GM23338 (cell line): ENCODE results near the gene CDK16. TPM values are rescaled to one million over a fixed set of nuclear protein-coding genes. Genes with fewer than 3 reads are reported as not detected.

Experiments
- ATAC-seq: fragments of 200-7000 bp; cut with Tn5 transposase; 3 replicates; pipeline ENCODE4 v1.9.1; 2020
- DNase-seq: peaks from one replicate; pipeline ENCODE4 v3.0.0-alpha.2; 2015; ENCODE audit warnings: low spot score
- H2AFZ ChIP-seq: fragments of 200-600 bp; sonication (generic); 2 replicates; pipeline ENCODE4 v1.8.0; 2016; ENCODE audit warnings: antibody characterized with exemption, mild to moderate bottlenecking, moderate library complexity
- H3F3A ChIP-seq: fragments of 200-600 bp; sonication (generic); replicated peaks from 2 replicates; pipeline ENCODE4 v1.8.0; 2017; ENCODE audit warnings: antibody characterized with exemption, mixed run types, low read depth
- H3K27ac ChIP-seq: fragments of 200-600 bp; sonication (generic); 2 replicates; pipeline ENCODE4 v1.6.1; 2016; ENCODE audit warnings: low read depth
- H3K27me3 ChIP-seq: fragments of 200-600 bp; sonication (generic); 2 replicates; pipeline ENCODE4 v1.8.0; 2016; ENCODE audit warnings: mild to moderate bottlenecking, mixed run types, moderate library complexity; ENCODE audit not compliant: insufficient read depth
- H3K36me3 ChIP-seq: fragments of 200-600 bp; sonication (generic); 2 replicates; pipeline ENCODE4 v1.8.0; 2016; ENCODE audit warnings: mild to moderate bottlenecking; ENCODE audit not compliant: insufficient read depth
- H3K4me1 ChIP-seq: fragments of 200-600 bp; sonication (generic); 2 replicates; pipeline ENCODE4 v1.8.0; 2016; ENCODE audit warnings: mild to moderate bottlenecking, moderate library complexity; ENCODE audit not compliant: insufficient read depth
- H3K4me2 ChIP-seq: fragments of 200-600 bp; sonication (generic); 2 replicates; pipeline ENCODE4 v1.7.1; 2017; ENCODE audit warnings: mixed run types
- H3K4me3 ChIP-seq: fragments of 200-600 bp; sonication (generic); 2 replicates; pipeline ENCODE4 v1.6.1; 2016; ENCODE audit warnings: mixed run types
- H3K79me2 ChIP-seq: fragments of 200-600 bp; sonication (generic); replicated peaks from 2 replicates; pipeline ENCODE4 v1.8.0; 2017; ENCODE audit warnings: mild to moderate bottlenecking; ENCODE audit not compliant: insufficient read depth
- H3K9me2 ChIP-seq: fragments of 200-600 bp; sonication (generic); 2 replicates; pipeline ENCODE4 v1.8.0; 2017; ENCODE audit not compliant: insufficient read depth
- H4K20me1 ChIP-seq: fragments of 200-600 bp; sonication (generic); replicated peaks from 2 replicates; pipeline ENCODE4 v1.8.0; 2017; ENCODE audit warnings: mild to moderate bottlenecking; ENCODE audit not compliant: insufficient read depth
- H3K27ac Mint-ChIP-seq: 2 replicates; pipeline ENCODE4 v1.8.0; 2020; ENCODE audit warnings: inconsistent platforms, mild to moderate bottlenecking, moderate library complexity, mixed read lengths
- H3K27me3 Mint-ChIP-seq: 3 replicates; pipeline ENCODE4 v1.8.0; 2022; ENCODE audit warnings: low read depth, mild to moderate bottlenecking, moderate library complexity, mixed read lengths, inconsistent platforms; ENCODE audit not compliant: insufficient read depth, poor library complexity
- H3K36me3 Mint-ChIP-seq: 3 replicates; pipeline ENCODE4 v1.8.0; 2021; ENCODE audit warnings: low read depth, mild to moderate bottlenecking, inconsistent platforms, moderate library complexity, mixed read lengths
- H3K4me1 Mint-ChIP-seq: 3 replicates; pipeline ENCODE4 v1.8.0; 2020; ENCODE audit warnings: mild to moderate bottlenecking, inconsistent platforms, mixed read lengths
- H3K4me3 Mint-ChIP-seq: 3 replicates; pipeline ENCODE4 v1.8.0; 2021; ENCODE audit warnings: moderate library complexity, mild to moderate bottlenecking, inconsistent platforms, mixed read lengths
- H3K9me3 Mint-ChIP-seq: 3 replicates; pipeline ENCODE4 v1.8.0; 2020; ENCODE audit warnings: moderate library complexity, mild to moderate bottlenecking, inconsistent platforms, mixed read lengths
- CREB1 ChIP-seq: fragments of 250-450 bp; sonication (Bioruptor Pico); IDR thresholded peaks from 2 replicates; pipeline ENCODE4 v1.5.0; 2020; ENCODE audit warnings: low read depth, mild to moderate bottlenecking, moderate library complexity
- ETS1 ChIP-seq: IDR thresholded peaks from 2 replicates; pipeline ENCODE4 v1.6.1; 2016; ENCODE audit warnings: antibody characterized with exemption
- EZH2 ChIP-seq: fragments of 200-600 bp; sonication (generic); IDR thresholded peaks from one replicate; pipeline ENCODE4 v1.8.0; 2017; ENCODE audit warnings: antibody characterized with exemption, mild to moderate bottlenecking, low read depth; ENCODE audit not compliant: unreplicated experiment
- EZH2phosphoT487 ChIP-seq: fragments of 200-600 bp; sonication (generic); IDR thresholded peaks from one replicate; pipeline ENCODE4 v1.8.1; 2018; ENCODE audit warnings: antibody characterized with exemption; ENCODE audit not compliant: unreplicated experiment
- JUNB ChIP-seq: IDR thresholded peaks from one replicate; pipeline ENCODE4 v1.6.1; 2016; ENCODE audit warnings: antibody characterized with exemption; ENCODE audit not compliant: unreplicated experiment
- NANOG ChIP-seq: IDR thresholded peaks from 2 replicates; pipeline ENCODE4 v1.6.1; 2016; ENCODE audit warnings: antibody characterized with exemption, borderline replicate concordance
- POLR2AphosphoS5 ChIP-seq: IDR thresholded peaks from 2 replicates; pipeline ENCODE4 v1.6.1; 2016; ENCODE audit warnings: antibody characterized with exemption, low read depth
- REST ChIP-seq: IDR thresholded peaks from one replicate; pipeline ENCODE4 v1.6.1; 2018; ENCODE audit warnings: antibody characterized with exemption; ENCODE audit not compliant: unreplicated experiment
- STAT1 ChIP-seq: IDR thresholded peaks from one replicate; pipeline ENCODE4 v1.6.1; 2016; ENCODE audit warnings: antibody characterized with exemption; ENCODE audit not compliant: unreplicated experiment
- ZNF114 ChIP-seq: fragments of 250-450 bp; sonication (Bioruptor Pico); IDR thresholded peaks from 2 replicates; pipeline ENCODE4 v1.5.0; 2020; ENCODE audit warnings: mild to moderate bottlenecking, moderate library complexity
- ZNF331 ChIP-seq: fragments of 250-450 bp; sonication (Bioruptor Pico); IDR thresholded peaks from 2 replicates; pipeline ENCODE4 v1.5.0; 2020; ENCODE audit warnings: low read depth, mild to moderate bottlenecking, moderate library complexity
- polyA plus RNA-seq: library from polyadenylated mRNA; unstranded; fragments of >200 nt; fragmentation: Nextera tagmentation; extraction: Ambion mirVana; gene quantifications from 2 replicates; pipeline ENCODE4 v1.2.1, GENCODE V29; 2016
- total RNA-seq: library from RNA; depleted of rRNA; stranded (reverse); fragments of >200 nt; shearing (Covaris generic); gene quantifications from 2 replicates; pipeline ENCODE4 v1.2.3, GENCODE V29; 2014
- TF ChIP-seq, protein P1 (sequence below): fragments of 250-450 bp; sonication (Bioruptor Pico); IDR thresholded peaks from 2 replicates; pipeline ENCODE4 v1.5.0; 2020; ENCODE audit warnings: mild to moderate bottlenecking, moderate library complexity
- TF ChIP-seq, protein P2 (sequence below), 2 experiments: fragments of 200-600 bp in 1 of 2; sonication (generic) in 1 of 2; conservative IDR thresholded peaks; 2 replicates each; pipeline versions ENCODE4 v1.5.1 to v1.6.1; 2016 to 2017; ENCODE audit warnings: antibody characterized with exemption in 2 of 2, low read depth in 2 of 2, mild to moderate bottlenecking in 2 of 2, moderate library complexity in 1 of 2

CDK16 gene
- total and polyA plus RNA-seq, 2 experiments from 2014 or later = 58.9 to 158 TPM

GRCh38 chrX:47227334-47227583 is 8.8 kb downstream of the CDK16 start:
- H2AFZ ChIP-seq = no peak overlapping the region
- ATAC-seq (no peak), DNase-seq (no peak)
- no peak overlapping the region for H3K27ac ChIP-seq
- H3K4me2 ChIP-seq = no peak overlapping the region
- H3K36me3 ChIP-seq = peaks cover 6% of the 10 kb centered on the region
- Mint-ChIP-seq H3K4me1 (no peaks in the 10 kb centered on the region; the same call in 1 of the 3 replicates), H3K27me3 (no peaks in the 10 kb centered on the region), H3K4me3 (no peak overlapping the region), H3K9me3 (no peaks in the 10 kb centered on the region; the same call in 2 of the 3 replicates), H3K36me3 (peaks cover 51% of the 10 kb centered on the region), H3K27ac (no peak overlapping the region)
- H3K27me3 ChIP-seq = no peaks in the 10 kb centered on the region
- 0 out of 2 replicates have a peak, but pooled peaks cover under 1% of the 10 kb centered on the region for H3K79me2 ChIP-seq
- no peaks in the 10 kb centered on the region; the same call in 1 of the 2 replicates for H3K4me1 ChIP-seq
- H3K4me3 ChIP-seq = no peak overlapping the region
- no peaks in the 10 kb centered on the region for H3F3A ChIP-seq
- no peaks in the 10 kb centered on the region for H3K9me2 ChIP-seq
- H4K20me1 ChIP-seq = no peaks in the 10 kb centered on the region
- no peak for TF ChIP-seq EZH2phosphoT487
- no peak for TF ChIP-seq ZNF331 (CRISPR knock-in tag)
- no peak for TF ChIP-seq STAT1
- TF ChIP-seq EZH2 = no peak
- TF ChIP-seq, protein P1, sequence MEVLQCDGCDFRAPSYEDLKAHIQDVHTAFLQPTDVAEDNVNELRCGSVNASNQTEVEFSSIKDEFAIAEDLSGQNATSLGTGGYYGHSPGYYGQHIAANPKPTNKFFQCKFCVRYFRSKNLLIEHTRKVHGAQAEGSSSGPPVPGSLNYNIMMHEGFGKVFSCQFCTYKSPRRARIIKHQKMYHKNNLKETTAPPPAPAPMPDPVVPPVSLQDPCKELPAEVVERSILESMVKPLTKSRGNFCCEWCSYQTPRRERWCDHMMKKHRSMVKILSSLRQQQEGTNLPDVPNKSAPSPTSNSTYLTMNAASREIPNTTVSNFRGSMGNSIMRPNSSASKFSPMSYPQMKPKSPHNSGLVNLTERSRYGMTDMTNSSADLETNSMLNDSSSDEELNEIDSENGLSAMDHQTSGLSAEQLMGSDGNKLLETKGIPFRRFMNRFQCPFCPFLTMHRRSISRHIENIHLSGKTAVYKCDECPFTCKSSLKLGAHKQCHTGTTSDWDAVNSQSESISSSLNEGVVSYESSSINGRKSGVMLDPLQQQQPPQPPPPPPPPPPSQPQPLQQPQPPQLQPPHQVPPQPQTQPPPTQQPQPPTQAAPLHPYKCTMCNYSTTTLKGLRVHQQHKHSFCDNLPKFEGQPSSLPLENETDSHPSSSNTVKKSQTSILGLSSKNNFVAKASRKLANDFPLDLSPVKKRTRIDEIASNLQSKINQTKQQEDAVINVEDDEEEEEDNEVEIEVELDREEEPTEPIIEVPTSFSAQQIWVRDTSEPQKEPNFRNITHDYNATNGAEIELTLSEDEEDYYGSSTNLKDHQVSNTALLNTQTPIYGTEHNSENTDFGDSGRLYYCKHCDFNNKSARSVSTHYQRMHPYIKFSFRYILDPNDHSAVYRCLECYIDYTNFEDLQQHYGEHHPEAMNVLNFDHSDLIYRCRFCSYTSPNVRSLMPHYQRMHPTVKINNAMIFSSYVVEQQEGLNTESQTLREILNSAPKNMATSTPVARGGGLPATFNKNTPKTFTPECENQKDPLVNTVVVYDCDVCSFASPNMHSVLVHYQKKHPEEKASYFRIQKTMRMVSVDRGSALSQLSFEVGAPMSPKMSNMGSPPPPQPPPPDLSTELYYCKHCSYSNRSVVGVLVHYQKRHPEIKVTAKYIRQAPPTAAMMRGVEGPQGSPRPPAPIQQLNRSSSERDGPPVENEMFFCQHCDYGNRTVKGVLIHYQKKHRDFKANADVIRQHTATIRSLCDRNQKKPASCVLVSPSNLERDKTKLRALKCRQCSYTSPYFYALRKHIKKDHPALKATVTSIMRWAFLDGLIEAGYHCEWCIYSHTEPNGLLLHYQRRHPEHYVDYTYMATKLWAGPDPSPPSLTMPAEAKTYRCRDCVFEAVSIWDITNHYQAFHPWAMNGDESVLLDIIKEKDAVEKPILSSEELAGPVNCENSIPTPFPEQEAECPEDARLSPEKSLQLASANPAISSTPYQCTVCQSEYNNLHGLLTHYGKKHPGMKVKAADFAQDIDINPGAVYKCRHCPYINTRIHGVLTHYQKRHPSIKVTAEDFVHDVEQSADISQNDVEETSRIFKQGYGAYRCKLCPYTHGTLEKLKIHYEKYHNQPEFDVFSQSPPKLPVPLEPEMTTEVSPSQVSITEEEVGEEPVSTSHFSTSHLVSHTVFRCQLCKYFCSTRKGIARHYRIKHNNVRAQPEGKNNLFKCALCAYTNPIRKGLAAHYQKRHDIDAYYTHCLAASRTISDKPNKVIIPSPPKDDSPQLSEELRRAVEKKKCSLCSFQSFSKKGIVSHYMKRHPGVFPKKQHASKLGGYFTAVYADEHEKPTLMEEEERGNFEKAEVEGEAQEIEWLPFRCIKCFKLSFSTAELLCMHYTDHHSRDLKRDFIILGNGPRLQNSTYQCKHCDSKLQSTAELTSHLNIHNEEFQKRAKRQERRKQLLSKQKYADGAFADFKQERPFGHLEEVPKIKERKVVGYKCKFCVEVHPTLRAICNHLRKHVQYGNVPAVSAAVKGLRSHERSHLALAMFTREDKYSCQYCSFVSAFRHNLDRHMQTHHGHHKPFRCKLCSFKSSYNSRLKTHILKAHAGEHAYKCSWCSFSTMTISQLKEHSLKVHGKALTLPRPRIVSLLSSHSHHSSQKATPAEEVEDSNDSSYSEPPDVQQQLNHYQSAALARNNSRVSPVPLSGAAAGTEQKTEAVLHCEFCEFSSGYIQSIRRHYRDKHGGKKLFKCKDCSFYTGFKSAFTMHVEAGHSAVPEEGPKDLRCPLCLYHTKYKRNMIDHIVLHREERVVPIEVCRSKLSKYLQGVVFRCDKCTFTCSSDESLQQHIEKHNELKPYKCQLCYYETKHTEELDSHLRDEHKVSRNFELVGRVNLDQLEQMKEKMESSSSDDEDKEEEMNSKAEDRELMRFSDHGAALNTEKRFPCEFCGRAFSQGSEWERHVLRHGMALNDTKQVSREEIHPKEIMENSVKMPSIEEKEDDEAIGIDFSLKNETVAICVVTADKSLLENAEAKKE (CRISPR knock-in tag) = no peak
- TF ChIP-seq REST = no peak
- TF ChIP-seq, protein P2, sequence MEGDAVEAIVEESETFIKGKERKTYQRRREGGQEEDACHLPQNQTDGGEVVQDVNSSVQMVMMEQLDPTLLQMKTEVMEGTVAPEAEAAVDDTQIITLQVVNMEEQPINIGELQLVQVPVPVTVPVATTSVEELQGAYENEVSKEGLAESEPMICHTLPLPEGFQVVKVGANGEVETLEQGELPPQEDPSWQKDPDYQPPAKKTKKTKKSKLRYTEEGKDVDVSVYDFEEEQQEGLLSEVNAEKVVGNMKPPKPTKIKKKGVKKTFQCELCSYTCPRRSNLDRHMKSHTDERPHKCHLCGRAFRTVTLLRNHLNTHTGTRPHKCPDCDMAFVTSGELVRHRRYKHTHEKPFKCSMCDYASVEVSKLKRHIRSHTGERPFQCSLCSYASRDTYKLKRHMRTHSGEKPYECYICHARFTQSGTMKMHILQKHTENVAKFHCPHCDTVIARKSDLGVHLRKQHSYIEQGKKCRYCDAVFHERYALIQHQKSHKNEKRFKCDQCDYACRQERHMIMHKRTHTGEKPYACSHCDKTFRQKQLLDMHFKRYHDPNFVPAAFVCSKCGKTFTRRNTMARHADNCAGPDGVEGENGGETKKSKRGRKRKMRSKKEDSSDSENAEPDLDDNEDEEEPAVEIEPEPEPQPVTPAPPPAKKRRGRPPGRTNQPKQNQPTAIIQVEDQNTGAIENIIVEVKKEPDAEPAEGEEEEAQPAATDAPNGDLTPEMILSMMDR (conservative IDR thresholded peaks at IDR 0.05; ENCODE audit: low read depth in 2 of 2) = no peak
- no peak for TF ChIP-seq NANOG
- no peak for TF ChIP-seq JUNB
- no peak for TF ChIP-seq POLR2AphosphoS5
- no peak for TF ChIP-seq ETS1
- TF ChIP-seq CREB1 = no peak
- TF ChIP-seq ZNF114 (CRISPR knock-in tag) = no peak
